ENCODE results near the gene TNFRSF11A. TPM values are rescaled to one million over a fixed set of nuclear protein-coding genes. Genes with fewer than 3 reads are reported as not detected.

The TNFRSF11A gene
- total RNA-seq, 1 donor from 2014 or later, result 3.5 TPM

DNA sequence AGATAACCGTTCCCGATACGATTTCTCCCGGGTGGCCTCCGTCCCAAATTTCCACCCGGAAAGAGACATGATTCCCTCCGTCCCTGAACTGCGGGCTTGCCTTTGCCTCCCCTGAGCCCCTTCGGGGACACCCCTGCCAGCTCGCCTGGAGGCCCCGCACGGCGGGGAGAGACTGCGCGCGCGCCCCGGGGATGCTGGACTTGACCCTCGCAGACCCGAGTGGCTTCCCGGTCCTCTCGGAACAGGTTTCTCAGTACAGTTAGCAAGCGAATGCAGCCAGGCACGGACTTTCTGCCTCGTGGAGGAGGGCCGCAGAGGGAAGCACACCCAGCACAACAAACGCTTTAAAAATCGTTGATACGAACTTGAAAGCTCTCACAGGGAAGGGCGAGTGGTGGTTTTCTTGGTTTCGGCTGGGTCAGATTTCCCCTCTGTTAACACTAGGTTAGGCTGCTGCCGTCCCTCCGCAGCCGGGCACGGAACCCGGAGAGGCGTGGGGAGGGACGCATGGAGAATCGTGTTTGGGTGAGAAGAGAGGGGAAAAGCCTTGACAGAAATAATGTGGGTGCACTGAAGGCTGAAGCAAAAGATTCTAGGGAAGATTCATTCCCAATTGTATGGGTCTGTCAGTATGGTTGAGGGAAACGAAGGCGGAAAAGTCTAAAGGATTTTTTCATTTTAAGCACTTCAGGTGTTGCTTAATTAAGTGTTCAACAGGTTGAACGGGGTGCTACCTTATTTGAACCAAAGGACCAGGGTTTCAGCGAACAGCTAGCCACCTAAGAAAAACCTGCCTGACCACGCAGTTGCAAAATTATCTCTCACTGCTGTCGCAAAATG lies 916 bp downstream of the TNFRSF11A start:
- DNase-seq (ENCODE audit: low read depth, low spot score), result no peak

DNA sequence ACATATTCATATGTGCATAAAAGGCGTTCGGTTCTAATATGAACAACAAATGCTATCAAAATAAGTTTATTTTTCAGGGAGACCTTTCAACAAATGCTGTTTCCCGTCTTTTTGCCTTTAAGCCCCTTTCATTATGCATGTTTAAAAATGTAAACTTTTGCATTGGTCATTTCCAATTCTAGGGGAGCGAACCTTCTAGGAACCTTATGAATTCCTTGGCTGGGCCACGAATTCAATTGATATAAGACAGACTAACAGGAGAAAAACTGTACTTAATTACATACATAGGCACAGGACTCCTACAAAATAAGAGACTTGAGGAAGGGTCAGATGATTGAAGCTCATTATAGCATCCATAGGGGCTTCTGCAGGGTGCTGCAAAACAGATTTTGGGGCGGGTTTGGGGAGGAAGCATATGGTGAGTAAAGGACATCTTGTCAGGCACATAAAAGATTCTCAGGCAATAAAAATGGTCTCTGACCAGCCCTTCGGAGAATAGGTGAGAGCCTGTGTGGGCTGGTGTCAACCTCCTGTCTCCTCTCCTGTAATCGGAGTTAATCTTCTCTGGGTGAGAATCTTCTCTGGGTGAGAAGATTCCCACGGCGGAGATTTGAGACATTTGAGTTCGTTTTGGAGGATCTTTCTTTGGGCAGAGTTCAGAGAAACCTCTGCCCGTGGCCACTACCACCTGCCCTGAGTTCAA lies 1.7 kb downstream of the TNFRSF11A start:
- no peak for DNase-seq (ENCODE audit: low read depth, low spot score)

DNA sequence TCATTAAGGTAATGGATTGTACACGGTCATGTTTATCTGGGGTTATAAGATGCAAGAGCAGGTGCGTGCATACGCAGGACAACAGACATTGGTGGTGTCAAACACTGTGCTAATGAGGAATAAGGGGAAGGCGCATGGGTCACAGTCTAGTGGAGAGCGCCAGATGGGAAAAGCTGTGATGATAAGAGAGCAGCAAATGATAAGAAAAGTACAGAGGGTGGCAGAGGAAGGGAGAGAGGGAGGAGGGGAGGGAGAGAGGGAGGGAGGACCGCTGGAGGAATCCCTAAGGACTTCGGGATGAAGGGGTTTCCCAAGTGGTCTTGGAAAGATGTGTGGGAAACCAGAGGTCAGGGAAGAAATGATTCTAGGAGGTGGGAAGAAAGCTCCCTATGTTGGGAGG lies 2.9 kb downstream of the TNFRSF11A start:
- no peak for DNase-seq (ENCODE audit: low read depth, low spot score)

DNA sequence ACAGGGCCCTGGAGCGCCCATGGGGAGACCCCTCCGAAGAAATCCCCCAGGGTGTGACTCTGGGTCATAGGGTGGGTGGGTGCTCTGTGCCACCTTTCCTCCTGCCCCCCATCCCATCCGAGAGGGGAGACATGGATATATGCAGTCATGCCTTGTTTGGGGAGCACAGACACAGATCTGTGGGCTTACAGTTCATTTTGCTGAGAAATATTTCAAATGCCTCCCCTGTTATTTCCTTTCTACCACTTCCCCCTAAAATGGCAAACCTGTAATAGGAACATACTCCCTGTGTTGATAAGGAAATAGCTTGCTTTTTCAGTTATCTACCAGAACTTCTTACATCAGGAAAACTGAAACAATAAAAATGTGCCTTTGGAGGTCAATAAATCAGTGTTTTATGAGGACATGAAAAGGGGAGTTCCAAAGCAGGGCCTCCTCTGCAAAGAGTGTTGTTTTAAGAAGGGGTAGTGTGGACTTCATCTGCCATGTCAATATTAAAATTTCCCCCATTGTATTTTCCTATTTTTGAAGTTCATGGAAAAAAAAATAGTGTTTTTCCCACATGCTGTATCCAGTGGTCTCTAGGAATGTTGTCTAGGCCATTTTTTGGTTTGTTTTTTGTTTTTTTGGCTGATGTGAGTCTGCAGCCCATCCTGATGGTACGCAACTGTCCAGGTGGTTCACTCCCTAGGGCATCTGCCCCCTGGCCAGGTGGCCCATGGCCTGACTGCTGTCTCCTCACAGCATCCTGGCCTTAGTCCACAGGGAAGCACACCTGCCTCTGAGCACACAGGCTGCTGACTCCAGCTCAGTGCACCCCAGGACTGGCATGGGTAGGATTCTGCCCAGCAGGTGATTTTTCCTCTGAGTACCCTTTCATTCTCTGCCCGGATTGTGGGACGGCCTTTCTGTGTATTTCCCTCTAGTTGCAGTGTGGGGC lies 3.7 kb downstream of the TNFRSF11A start:
- no peak for DNase-seq (ENCODE audit: low read depth, low spot score)

DNA sequence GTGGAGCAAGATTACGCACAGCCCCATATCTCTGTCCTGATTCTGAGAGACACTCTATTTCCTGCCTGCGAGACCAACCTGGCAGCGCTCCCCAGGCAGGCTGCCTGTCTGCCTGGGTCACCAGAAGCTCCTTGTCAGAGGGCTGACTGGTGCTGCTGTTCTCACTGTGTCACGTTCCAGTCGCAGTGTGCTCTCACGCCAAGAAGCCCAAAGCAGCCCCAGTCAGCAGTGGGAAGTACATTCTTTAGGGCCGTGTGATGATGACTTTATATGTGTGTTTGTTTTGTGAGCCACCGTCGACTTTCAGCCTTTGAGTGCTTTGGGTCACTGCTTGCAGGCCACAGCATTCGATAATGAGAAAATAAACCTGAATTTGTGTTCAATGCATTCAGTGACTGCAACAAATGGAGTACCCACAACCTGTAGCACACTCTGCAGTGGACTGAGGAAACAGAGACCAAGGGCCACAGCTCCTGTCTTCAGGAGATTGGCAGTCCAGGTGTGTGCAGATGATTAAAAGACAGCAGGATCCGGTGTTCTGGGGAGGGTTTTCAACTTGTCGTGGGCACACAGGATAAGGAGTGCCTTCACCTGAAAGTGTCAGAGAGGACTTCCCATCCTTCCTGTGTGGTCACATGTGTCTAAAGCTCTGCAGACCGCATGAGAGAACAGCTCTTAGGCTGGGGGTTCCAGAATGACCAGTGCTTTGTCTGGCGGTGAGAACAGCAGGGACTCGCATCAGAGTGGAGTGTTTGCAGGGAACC lies 4.8 kb downstream of the TNFRSF11A start:
- no peak for DNase-seq (ENCODE audit: low read depth, low spot score)

DNA sequence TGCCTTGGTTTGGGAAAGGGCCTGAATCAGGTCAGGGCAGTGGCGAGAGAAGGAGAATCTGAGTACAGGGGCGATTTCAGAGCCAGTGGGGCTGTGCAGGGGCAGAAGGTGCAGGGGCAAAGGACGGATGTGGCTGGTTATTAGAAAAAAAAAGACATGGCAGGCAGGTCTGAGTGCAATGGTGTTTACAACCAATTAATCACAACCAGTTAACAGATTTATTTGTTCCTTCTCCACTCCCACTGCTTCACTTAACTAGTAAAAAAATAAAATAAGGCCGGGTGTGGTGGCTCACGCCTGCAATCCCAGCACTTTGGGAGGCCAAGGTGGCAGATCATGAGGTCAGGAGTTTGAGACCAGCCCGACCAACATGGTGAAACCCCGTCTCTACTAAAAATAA lies 5.5 kb downstream of the TNFRSF11A start:
- DNase-seq (ENCODE audit: low read depth, low spot score), result no peak

DNA sequence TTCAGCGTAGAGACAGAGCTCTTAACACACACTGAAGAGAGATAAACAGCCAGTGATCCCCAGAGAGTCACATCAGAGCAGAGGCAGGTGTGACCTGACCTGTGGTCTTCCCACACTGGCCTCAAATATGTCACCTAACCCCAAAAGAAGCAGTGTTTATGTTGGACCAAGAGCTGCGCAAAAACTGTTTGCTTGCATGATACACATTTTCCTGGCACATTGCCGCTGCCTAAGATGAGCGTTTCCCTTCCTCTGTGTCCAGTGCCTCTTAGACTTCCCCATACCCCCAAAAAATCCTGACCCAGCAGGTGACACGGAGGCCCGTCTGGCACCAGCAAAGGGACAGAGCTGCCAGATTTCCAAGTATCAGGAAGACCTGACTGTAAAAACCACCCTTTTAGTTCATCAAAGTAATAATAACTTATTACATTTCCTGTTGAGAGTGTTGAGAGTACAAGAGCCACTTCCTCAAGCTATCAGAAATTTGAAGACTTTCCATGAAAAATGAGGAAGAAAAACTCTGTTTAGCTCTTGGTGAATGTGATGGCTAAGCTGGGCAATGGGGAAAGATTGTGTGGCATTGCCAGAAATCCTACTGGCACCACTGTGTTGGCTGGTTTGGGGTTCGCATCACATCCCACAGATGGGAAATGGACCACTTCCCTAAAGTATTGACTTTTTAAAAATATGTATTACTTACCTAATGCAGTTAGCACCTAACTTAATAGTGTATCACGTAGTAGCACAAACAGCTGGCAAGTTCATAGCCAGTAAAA lies 6.7 kb downstream of the TNFRSF11A start:
- peak; percentile 52 for DNase-seq (ENCODE audit: low read depth, low spot score)

DNA sequence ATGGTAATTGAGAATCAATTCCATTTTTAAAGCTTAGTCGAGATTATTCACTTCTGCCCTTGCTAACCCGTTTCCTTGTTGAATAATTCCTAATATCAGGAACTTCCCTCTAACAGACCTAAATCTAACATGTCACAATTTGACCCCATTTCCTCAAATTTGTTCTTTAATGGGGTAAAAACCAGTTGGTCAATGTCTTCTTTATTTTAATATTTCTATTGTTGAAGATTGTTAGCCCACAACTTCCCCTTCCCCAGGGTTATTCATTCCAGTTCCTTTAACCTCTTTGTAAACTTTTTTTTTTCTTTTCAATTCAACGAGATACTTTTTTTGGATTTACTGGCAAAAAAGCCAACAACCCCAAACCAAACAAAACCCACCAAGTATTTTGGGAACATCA lies 7.3 kb downstream of the TNFRSF11A start:
- DNase-seq (ENCODE audit: low read depth, low spot score), result no peak

DNA sequence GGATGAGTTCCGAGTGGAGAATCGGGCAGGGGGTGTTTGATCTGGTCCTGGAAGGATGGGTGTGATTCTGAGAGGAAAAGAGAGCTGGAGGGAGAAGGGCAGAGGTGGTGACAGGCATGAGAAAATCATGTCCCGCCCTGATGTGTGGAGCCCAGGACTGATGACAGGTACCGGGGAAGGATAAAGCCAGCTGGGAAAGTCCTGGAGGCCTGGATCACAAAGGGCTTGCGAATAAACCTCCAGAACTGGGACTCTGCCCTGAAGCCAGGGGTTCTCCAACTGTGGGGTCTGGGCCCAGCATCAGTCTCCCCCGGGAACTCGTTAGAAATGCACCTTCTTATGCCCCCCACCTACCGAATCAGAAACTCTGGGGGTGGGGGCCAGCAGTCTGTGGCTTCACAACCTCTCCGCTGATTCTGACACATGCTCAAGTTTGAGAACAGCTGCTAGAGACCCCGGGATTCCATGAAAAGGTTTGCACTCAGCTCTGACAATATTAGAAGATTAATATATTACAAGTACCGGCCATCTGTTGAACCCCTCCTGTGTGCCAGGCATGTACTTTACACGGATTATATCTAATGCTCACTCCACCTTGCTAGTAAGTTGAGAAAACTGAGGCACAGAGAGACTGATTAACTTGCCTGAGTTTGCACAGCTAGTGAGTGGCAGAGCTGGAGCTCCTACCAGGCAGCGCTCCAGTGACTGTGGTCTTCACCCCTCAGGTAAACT lies 8.0 kb downstream of the TNFRSF11A start:
- no peak for DNase-seq (ENCODE audit: low read depth, low spot score)

DNA sequence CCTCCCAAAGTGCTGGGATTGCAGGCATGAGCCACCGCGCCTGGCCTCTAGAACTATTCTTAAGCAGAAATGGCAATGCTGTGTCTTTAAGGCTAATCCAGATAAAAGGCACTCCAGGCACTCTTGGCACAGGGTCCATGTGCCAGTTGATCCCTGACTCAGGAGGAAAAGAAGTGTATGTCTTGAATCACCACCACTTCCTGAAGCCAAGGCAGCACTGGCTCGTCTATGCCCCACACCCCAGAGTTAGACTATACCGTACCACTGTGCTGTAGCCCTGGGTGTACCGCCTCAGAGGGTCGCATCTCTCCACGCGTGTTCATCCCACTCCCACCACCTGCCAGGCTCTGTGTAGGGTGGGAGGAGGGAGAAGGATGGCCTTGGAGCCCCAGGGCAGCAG lies 9.0 kb downstream of the TNFRSF11A start:
- DNase-seq (ENCODE audit: low read depth, low spot score), result peak; percentile 74

DNA sequence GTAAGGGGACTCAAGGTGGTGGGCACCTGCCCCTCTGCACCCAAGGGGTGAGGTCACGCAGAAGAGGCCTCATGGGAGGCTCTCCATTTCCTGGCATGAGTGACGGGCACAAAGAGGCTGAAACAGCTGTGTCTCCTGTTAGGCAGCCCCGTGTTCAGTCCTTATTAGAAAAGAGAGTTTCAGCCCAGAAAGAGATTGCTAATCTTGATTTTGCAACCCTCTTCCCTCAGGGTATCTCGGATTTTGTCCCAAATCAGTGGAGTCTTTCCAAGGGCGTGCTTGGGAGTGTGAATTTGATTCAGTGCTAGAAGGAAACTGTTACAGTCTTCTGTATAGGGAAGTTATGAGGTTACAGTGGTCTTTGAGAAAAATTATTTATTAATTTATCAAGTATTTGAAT lies 10.4 kb downstream of the TNFRSF11A start:
- DNase-seq (ENCODE audit: low read depth, low spot score), result no peak

DNA sequence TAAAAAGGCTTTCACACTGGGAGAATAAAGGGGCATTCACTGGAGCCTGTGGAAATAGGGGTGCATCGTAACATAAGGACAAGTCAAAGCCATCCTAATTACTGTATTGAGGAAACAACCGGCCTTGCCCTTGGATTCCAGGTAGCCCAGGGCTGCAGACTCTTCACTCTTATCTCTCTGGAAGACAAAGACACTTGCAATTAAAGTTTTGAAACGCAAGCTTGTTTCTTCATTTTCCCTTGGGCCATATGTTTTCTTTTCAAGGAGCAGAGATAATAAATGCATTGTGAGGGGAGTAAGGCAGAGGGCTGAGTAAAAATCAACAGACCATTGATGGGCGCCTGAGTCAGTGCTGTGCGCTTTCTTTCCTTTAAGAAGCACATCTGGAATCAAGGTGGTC lies 11.5 kb downstream of the TNFRSF11A start:
- DNase-seq (ENCODE audit: low read depth, low spot score), result no peak

DNA sequence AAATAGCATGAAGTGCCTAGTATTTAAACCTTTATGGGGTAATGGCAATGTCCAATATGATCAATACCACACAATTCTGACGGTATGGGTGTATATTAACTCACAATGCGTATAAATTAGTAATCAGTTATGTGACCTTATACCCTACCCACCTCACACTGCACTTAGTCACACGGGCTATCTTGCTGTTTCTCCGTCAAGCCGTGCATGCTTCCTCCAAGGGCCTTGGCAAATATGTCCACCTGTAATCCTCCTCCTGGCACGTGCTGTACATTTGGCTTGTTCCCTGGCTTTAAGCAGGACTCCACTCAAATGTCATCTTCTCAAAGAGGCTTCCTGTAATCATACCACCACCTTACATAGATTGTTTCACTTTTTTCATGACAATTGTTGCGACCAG lies 12.2 kb downstream of the TNFRSF11A start:
- DNase-seq (ENCODE audit: low read depth, low spot score), result no peak

DNA sequence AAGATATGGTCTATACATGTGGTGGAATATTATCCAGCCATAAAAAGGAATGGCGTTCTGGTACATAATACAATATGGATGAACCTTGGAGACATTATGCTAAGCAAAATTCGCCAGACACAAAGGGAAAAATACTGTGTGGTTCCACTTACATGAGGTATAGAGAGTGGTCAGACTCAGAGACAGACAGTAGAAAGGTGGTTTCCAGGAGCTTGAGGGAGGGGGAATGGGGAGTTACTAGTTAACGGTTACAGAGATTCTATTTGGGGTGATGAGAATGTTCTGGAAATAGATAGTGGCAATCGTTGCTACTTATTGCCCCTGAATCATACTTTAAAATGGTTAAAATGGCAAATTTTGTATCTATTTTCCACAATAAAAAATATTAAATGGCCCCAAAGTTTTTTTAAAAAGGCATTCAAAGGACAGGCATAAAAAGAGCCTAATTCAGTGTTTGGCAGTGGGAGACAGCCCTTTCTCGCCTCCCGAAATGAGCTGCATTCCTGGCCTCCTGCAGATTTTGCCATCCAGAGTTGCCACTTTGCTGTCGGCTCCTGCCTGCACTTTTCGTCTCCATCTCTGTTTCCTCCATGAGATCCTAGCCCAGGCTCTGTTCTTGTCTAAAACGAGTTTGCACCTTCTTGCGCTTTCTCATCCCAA lies 13.5 kb downstream of the TNFRSF11A start:
- DNase-seq (ENCODE audit: low read depth, low spot score), result no peak

DNA sequence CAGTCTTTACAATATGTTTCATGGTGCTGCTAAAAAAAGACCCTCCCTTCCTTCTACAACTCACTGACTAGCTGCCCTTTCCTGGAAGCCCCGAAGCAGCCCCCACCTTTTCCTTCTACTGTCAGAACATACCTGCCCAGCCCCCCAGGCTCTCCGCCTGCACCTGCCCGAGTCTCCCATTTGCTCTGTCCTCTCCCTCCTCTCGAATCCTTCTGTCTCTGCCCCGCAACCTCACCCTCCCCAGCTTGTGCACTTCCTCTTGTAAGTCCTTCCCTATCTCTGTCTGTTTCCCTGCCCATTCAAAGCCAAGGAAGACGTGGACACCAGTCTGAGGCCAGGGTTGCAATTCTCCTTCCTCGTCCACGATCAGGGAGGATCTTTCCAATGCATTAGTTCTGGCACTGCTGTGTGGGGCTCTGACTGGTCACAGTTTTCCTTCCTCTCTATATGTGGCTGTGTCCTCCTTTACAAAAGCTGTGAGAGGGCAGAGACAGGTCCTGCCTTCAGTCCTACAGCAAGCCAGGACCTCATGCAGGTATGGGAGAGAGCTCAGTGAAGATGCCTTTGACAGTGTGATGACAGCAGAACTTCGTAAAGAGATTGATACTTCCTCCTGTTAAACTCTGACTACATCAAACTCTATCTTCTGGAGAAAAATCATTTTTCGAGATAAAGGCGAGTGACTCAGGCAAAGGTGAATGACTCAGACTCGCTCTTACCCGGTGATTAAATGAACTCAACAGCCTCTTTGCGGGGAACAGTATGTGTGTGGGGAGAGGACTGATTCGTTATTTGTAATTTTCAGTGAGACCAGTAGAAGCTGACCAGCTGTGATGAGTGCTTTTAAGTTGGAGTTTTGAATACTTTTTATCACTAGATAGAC lies 14.2 kb downstream of the TNFRSF11A start:
- DNase-seq (ENCODE audit: low read depth, low spot score), result no peak

DNA sequence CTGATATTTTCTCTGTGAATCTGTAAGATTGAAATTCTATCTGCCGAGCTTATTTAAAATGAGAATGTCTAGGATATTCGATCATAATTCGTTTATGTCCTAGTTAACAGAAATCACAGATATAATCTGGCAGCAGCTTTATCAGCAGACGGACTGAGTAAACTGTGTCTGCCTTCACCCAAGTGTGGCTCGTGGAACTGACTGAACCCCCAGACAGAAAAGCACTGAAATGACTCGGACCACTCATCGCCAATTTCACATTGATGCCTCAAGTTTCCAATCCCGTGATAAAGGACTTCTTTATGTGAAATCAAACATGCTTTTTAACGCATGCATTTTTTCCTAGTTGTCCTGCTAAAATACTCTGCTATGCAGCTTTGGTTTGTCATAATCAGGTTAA lies 15.9 kb downstream of the TNFRSF11A start:
- no peak for DNase-seq (ENCODE audit: low read depth, low spot score)

DNA sequence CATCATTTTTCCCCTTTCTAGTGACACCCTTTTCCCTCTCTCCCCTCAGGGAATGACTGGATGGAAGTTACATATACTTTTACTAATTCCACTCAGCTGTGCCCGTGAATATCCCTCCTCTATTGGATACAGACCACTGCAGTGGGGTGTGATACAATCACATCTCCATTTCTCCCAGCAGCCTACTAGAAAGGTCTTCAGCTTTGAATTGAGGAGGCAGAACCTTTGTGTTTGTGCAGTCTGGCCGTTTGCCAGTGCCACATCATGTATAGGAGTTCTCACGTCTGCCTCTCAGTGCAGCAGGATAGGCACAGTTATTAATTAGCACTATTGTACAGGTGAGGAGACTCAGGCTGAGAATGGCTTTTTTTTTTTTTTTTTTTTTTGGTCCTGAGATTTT lies 16.4 kb downstream of the TNFRSF11A start:
- DNase-seq (ENCODE audit: low read depth, low spot score), result no peak

DNA sequence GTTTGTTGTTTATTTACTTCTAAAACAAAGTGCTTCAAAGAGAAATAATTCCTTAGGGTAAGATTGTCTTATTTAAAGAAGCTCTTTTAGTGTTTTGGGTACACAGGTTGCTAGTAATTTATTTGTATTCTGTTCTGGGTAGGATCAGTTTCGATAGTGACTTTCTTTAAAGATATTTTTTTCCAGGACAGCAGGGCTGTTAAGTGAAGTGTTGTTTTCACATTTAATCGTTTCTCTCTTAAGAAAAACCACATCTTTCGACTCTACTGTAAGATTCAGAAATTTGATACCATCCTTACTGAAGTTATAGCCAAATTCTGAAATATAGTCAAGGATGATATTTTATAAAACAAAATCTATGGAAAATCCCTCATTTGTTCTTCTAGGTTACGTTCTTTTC lies 17.8 kb downstream of the TNFRSF11A start:
- no peak for DNase-seq (ENCODE audit: low read depth, low spot score)
